Measurements from ENCODE around the gene VIPAS39. TPM values are rescaled to one million over a fixed set of nuclear protein-coding genes. Genes with fewer than 3 reads are reported as not detected.

The VIPAS39 gene
- total and polyA plus RNA-seq, 9 of the 15 experiments (the other 6 are each of a cell fraction or from before 2014, with no cell fraction given), result 5.7 to 25.6 (median 9.9) TPM

DNA sequence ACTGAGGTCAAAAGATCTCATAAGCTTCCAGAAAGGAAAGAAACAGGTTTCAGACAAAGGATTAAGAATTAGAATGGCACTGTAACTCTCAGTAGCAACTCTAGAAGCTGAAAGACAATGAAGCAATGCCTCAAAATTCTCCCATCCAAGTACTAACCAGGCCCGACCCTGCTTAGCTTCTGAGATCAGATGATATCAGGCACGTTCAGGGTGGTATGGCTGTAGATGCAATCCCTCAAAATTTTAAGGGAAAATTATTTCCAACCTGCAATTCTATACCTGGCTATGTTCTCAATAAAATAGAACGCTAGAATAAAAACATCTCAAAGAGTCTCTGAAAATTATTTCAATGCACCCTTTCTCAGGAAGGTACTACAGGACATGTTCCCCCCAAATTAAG, 53.6 kb downstream of the VIPAS39 start:
- no peak for ATAC-seq
- no peaks in the 10 kb centered on the region for H4K20me1 ChIP-seq (replicated peaks; ENCODE audit: control insufficient read depth, insufficient read depth, low read length)
- in situ Hi-C loops (cut with MboI) (no loop called here), intact Hi-C loops (cut with micrococcal nuclease) (no loop called here)
- FAIRE-seq, result no peak
- H3K36me3 ChIP-seq (ENCODE audit: control insufficient read depth, insufficient read depth, low read length), result no peaks in the 10 kb centered on the region
- H3K27me3 ChIP-seq (ENCODE audit: control insufficient read depth in 2 of 2, insufficient read depth in 2 of 2, low read length in 2 of 2), result no peaks in the 10 kb centered on the region
- BruUV-seq (replicated peaks), result no TSS peak
- ChIA-PET POLR2A (no interaction called here), CTCF (ENCODE audit: low intra/inter-chr PET ratio) (no interaction called here)
- peaks cover 4 to 22% of the 10 kb centered on the region in 2 experiments; a peak in 4 of 5 replicates for H3K4me1 ChIP-seq (replicated peaks in 1 of 2; ENCODE audit: control insufficient read depth in 2 of 2, insufficient read depth in 2 of 2, low read length in 2 of 2)
- DNase-seq (ENCODE audit: extremely low read depth in 1 of 4, low spot score in 3 of 4), result no peak
- no peak overlapping the region for H3K4me2 ChIP-seq (ENCODE audit: insufficient read depth, low read length)
- no peak overlapping the region for H3K4me3 ChIP-seq
- H2AFZ ChIP-seq (ENCODE audit: low read depth, low read length), result no peak overlapping the region
- H3K9me3 ChIP-seq (replicated peaks; ENCODE audit: control insufficient read depth, insufficient read depth, low read depth, low read length), result no peaks in the 10 kb centered on the region
- H3K9ac ChIP-seq (ENCODE audit: insufficient read depth in 1 of 2, low read depth in 2 of 2, low read length in 2 of 2), result no peak overlapping the region
- no peak overlapping the region for H3K27ac ChIP-seq (ENCODE audit: extremely low read depth, low read depth, low read length)
- TF ChIP-seq, protein P1, sequence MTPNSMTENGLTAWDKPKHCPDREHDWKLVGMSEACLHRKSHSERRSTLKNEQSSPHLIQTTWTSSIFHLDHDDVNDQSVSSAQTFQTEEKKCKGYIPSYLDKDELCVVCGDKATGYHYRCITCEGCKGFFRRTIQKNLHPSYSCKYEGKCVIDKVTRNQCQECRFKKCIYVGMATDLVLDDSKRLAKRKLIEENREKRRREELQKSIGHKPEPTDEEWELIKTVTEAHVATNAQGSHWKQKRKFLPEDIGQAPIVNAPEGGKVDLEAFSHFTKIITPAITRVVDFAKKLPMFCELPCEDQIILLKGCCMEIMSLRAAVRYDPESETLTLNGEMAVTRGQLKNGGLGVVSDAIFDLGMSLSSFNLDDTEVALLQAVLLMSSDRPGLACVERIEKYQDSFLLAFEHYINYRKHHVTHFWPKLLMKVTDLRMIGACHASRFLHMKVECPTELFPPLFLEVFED (CRISPR knock-in tag; conservative IDR thresholded peaks at IDR 0.05), result no peak
- no peak for TF ChIP-seq ZBTB7A (IDR thresholded peaks at IDR 0.05; ENCODE audit: borderline replicate concordance, control insufficient read depth, low read depth, low read length)
- TF ChIP-seq RNF2 (IDR thresholded peaks at IDR 0.05), result no peak
- TF ChIP-seq, protein P2, sequence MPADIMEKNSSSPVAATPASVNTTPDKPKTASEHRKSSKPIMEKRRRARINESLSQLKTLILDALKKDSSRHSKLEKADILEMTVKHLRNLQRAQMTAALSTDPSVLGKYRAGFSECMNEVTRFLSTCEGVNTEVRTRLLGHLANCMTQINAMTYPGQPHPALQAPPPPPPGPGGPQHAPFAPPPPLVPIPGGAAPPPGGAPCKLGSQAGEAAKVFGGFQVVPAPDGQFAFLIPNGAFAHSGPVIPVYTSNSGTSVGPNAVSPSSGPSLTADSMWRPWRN (IDR thresholded peaks at IDR 0.05; ENCODE audit: low read depth), result no peak
- TF ChIP-seq SAP30 (IDR thresholded peaks at IDR 0.05; ENCODE audit: borderline replicate concordance, insufficient read depth, low read depth, low read length, poor library complexity, severe bottlenecking), result no peak
- TF ChIP-seq FOSL1 (tag; conservative IDR thresholded peaks at IDR 0.05), result no peak
- no peak for TF ChIP-seq MCM5 (IDR thresholded peaks at IDR 0.05; ENCODE audit: low read depth)
- no peak for TF ChIP-seq PRMT5 (CRISPR knock-in tag; IDR thresholded peaks at IDR 0.05)
- peak; percentile 48 for TF ChIP-seq POLR3A (IDR thresholded peaks at IDR 0.05; ENCODE audit: borderline replicate concordance, extremely low read depth, insufficient read depth, insufficient read length)
- TF ChIP-seq BRCA1 (IDR thresholded peaks at IDR 0.05), result no peak
- no peak for TF ChIP-seq BRCA1 (CRISPR knock-in tag; IDR thresholded peaks at IDR 0.05)
- TF ChIP-seq TBP (optimal IDR thresholded peaks at IDR 0.05; ENCODE audit: low read depth, low read length), result peak; percentile 55
- TF ChIP-seq, protein P3, sequence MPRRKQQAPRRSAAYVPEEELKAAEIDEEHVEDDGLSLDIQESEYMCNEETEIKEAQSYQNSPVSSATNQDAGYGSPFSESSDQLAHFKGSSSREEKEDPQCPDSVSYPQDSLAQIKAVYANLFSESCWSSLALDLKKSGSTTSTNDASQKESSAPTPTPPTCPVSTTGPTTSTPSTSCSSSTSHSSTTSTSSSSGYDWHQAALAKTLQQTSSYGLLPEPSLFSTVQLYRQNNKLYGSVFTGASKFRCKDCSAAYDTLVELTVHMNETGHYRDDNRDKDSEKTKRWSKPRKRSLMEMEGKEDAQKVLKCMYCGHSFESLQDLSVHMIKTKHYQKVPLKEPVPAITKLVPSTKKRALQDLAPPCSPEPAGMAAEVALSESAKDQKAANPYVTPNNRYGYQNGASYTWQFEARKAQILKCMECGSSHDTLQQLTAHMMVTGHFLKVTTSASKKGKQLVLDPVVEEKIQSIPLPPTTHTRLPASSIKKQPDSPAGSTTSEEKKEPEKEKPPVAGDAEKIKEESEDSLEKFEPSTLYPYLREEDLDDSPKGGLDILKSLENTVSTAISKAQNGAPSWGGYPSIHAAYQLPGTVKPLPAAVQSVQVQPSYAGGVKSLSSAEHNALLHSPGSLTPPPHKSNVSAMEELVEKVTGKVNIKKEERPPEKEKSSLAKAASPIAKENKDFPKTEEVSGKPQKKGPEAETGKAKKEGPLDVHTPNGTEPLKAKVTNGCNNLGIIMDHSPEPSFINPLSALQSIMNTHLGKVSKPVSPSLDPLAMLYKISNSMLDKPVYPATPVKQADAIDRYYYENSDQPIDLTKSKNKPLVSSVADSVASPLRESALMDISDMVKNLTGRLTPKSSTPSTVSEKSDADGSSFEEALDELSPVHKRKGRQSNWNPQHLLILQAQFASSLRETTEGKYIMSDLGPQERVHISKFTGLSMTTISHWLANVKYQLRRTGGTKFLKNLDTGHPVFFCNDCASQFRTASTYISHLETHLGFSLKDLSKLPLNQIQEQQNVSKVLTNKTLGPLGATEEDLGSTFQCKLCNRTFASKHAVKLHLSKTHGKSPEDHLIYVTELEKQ (CRISPR knock-in tag; IDR thresholded peaks at IDR 0.05), result no peak
- TF ChIP-seq, protein P4, sequence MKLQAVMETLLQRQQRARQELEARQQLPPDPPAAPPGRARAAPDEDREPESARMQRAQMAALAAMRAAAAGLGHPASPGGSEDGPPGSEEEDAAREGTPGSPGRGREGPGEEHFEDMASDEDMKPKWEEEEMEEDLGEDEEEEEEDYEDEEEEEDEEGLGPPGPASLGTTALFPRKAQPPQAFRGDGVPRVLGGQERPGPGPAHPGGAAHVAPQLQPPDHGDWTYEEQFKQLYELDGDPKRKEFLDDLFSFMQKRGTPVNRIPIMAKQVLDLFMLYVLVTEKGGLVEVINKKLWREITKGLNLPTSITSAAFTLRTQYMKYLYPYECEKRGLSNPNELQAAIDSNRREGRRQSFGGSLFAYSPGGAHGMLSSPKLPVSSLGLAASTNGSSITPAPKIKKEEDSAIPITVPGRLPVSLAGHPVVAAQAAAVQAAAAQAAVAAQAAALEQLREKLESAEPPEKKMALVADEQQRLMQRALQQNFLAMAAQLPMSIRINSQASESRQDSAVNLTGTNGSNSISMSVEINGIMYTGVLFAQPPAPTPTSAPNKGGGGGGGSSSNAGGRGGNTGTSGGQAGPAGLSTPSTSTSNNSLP (IDR thresholded peaks at IDR 0.05; ENCODE audit: borderline replicate concordance, low read depth, low read length), result no peak
- no peaks in the 10 kb centered on the region for H3K9me1 ChIP-seq (ENCODE audit: control insufficient read depth, insufficient read depth, low read length)
- 45% methylated on average over 3 of the region's 3 CpGs for WGBS (ENCODE audit: insufficient coverage, low coverage, missing lambda C conversion rate)
- no peaks in the 10 kb centered on the region for H3K79me2 ChIP-seq (ENCODE audit: control insufficient read depth, insufficient read depth, low read length)
